HEK293 (cell line): ENCODE measurements around the gene B3GALT5.

Experiments used
- CTCF ChIA-PET: fragments of 350-600 bp; formaldehyde crosslinking; extraction: SDS; loops from one replicate; lab custom pipeline; 2021; ENCODE audit warnings: antibody characterized with exemption; lab: Yijun Ruan, JAX
- POLR2A ChIA-PET: fragments of 300-600 bp; formaldehyde crosslinking; extraction: SDS; loops from one replicate; lab custom pipeline; 2020; ENCODE audit warnings: antibody characterized with exemption, inconsistent platforms; lab: Yijun Ruan, JAX
- H3K27ac ChIP-seq: fragments of 200-500 bp; sonication (Bioruptor generic); 2 replicates; pipeline ENCODE4 v1.5.1; 2014; ENCODE audit warnings: low read depth, low read length, control low read depth, inconsistent platforms; ENCODE audit errors: extremely low read depth
- H3K36me3 ChIP-seq, 2 experiments: fragments of 200-500 bp in 1 of 2; sonication (Bioruptor generic) in 1 of 2; 1 replicate in 1 of 2; 2 replicates in 1 of 2; pipeline ENCODE4 v1.5.1; 2014 to 2017; ENCODE audit warnings: inconsistent platforms in 2 of 2, low read length in 2 of 2; ENCODE audit not compliant: control insufficient read depth in 2 of 2, insufficient read depth in 1 of 2
- H3K4me1 ChIP-seq: fragments of 200-500 bp; sonication (Bioruptor generic); 2 replicates; pipeline ENCODE4 v1.5.1; 2014; ENCODE audit warnings: mild to moderate bottlenecking, low read length, inconsistent platforms; ENCODE audit not compliant: control insufficient read depth, insufficient read depth
- H3K4me3 ChIP-seq: 2 replicates; pipeline ENCODE4 v1.5.1; 2011; ENCODE audit warnings: low read depth, mild to moderate bottlenecking, control low read depth, low read length, moderate library complexity
- H3K9me3 ChIP-seq: fragments of 200-500 bp; sonication (Bioruptor generic); 2 replicates; pipeline ENCODE4 v1.5.1; 2014; ENCODE audit warnings: low read depth, low read length, inconsistent platforms; ENCODE audit not compliant: control insufficient read depth, insufficient read depth
- BCL11B ChIP-seq: fragments of 450-650 bp; formaldehyde crosslinking; IDR thresholded peaks from 2 replicates; pipeline ENCODE4 v1.5.1; 2016; ENCODE audit warnings: low read depth, missing biosample characterization, missing genetic modification characterization
- FEZF1 ChIP-seq: fragments of 450-650 bp; formaldehyde crosslinking; IDR thresholded peaks from 2 replicates; pipeline ENCODE4 v1.5.1; 2016; ENCODE audit warnings: missing biosample characterization, missing genetic modification characterization
- KLF10 ChIP-seq: fragments of 450-650 bp; IDR thresholded peaks from 2 replicates; pipeline ENCODE4 v1.5.1; 2018; ENCODE audit warnings: missing biosample characterization, mild to moderate bottlenecking, missing genetic modification characterization
- OSR2 ChIP-seq: fragments of 450-650 bp; formaldehyde crosslinking; IDR thresholded peaks from 2 replicates; pipeline ENCODE4 v1.5.1; 2016; ENCODE audit warnings: missing biosample characterization, missing genetic modification characterization
- SP3 ChIP-seq: fragments of 450-650 bp; formaldehyde crosslinking; IDR thresholded peaks from 2 replicates; pipeline ENCODE4 v1.5.1; 2016; ENCODE audit warnings: missing biosample characterization, missing genetic modification characterization
- SP7 ChIP-seq: fragments of 450-650 bp; formaldehyde crosslinking; IDR thresholded peaks from 2 replicates; pipeline ENCODE4 v1.5.1; 2016; ENCODE audit warnings: missing biosample characterization, missing genetic modification characterization
- ZFP41 ChIP-seq: fragments of 450-650 bp; formaldehyde crosslinking; IDR thresholded peaks from 2 replicates; pipeline ENCODE4 v1.5.1; 2016; ENCODE audit warnings: missing biosample characterization, missing genetic modification characterization, borderline replicate concordance
- ZNF133 ChIP-seq: fragments of 450-650 bp; formaldehyde crosslinking; IDR thresholded peaks from 2 replicates; pipeline ENCODE4 v1.5.1; 2016; ENCODE audit warnings: missing biosample characterization, missing genetic modification characterization
- ZNF221 ChIP-seq: fragments of 450-650 bp; formaldehyde crosslinking; IDR thresholded peaks from 2 replicates; pipeline ENCODE4 v1.5.1; 2017; ENCODE audit warnings: missing biosample characterization, missing genetic modification characterization, borderline replicate concordance
- ZNF37A ChIP-seq: fragments of 450-650 bp; IDR thresholded peaks from 2 replicates; pipeline ENCODE4 v1.5.1; 2018; ENCODE audit warnings: missing biosample characterization, missing genetic modification characterization
- ZNF544 ChIP-seq: fragments of 450-650 bp; formaldehyde crosslinking; IDR thresholded peaks from 2 replicates; pipeline ENCODE4 v1.5.0; 2017; ENCODE audit warnings: missing biosample characterization, missing genetic modification characterization
- ZNF571 ChIP-seq: fragments of 450-650 bp; formaldehyde crosslinking; IDR thresholded peaks from 2 replicates; pipeline ENCODE4 v1.5.0; 2017; ENCODE audit warnings: missing biosample characterization, missing genetic modification characterization
- ZNF747 ChIP-seq: fragments of 450-650 bp; formaldehyde crosslinking; IDR thresholded peaks from 2 replicates; pipeline ENCODE4 v1.5.1; 2016; ENCODE audit warnings: missing biosample characterization, missing genetic modification characterization
- ZNF768 ChIP-seq: fragments of 450-650 bp; formaldehyde crosslinking; IDR thresholded peaks from 2 replicates; pipeline ENCODE4 v1.5.1; 2018; ENCODE audit warnings: missing biosample characterization, mild to moderate bottlenecking, missing genetic modification characterization
- ZNF777 ChIP-seq: fragments of 450-650 bp; formaldehyde crosslinking; IDR thresholded peaks from 2 replicates; pipeline ENCODE4 v1.5.1; 2017; ENCODE audit warnings: missing biosample characterization, missing genetic modification characterization, borderline replicate concordance
- ZNF785 ChIP-seq: fragments of 450-650 bp; formaldehyde crosslinking; IDR thresholded peaks from 2 replicates; pipeline ENCODE4 v1.5.1; 2016; ENCODE audit warnings: missing biosample characterization, missing genetic modification characterization
- ZNF830 ChIP-seq: fragments of 450-650 bp; IDR thresholded peaks from 2 replicates; pipeline ENCODE4 v1.5.0; 2018; ENCODE audit warnings: missing biosample characterization, missing genetic modification characterization, low read depth, mild to moderate bottlenecking, moderate library complexity
- ZSCAN30 ChIP-seq: fragments of 450-650 bp; IDR thresholded peaks from 2 replicates; pipeline ENCODE4 v1.5.1; 2018; ENCODE audit warnings: missing biosample characterization, mild to moderate bottlenecking, missing genetic modification characterization, moderate library complexity
- TF ChIP-seq, protein P1 (sequence below): fragments of 450-650 bp; formaldehyde crosslinking; IDR thresholded peaks from 2 replicates; pipeline ENCODE4 v1.5.1; 2016; ENCODE audit warnings: missing biosample characterization, missing genetic modification characterization
- TF ChIP-seq, protein P2 (sequence below): fragments of 450-650 bp; formaldehyde crosslinking; IDR thresholded peaks from 2 replicates; pipeline ENCODE4 v1.5.1; 2016; ENCODE audit warnings: missing biosample characterization, missing genetic modification characterization
- TF ChIP-seq, protein P3 (sequence below): fragments of 450-650 bp; formaldehyde crosslinking; IDR thresholded peaks from 2 replicates; pipeline ENCODE4 v1.5.1; 2016; ENCODE audit warnings: missing biosample characterization, missing genetic modification characterization

Gene B3GALT5

GRCh38 chr21:39634507-39634906, 21.8 kb downstream of the B3GALT5 start:
- H3K4me3 ChIP-seq: no peak overlapping the region
- CTCF ChIA-PET: interaction anchor here (0.6 to 1.0 kb wide), 2 partner anchors 82 to 1908 kb away, joined by 3 to 4 read pairs; no protein-coding TSS in a partner anchor
- H3K4me1 ChIP-seq: no peaks in the 10 kb centered on the region
- no peaks in the 10 kb centered on the region for H3K9me3 ChIP-seq
- POLR2A ChIA-PET: no interaction called here
- no peak for TF ChIP-seq ZNF133 (tag by site-specific recombination)
- TF ChIP-seq ZNF544: no peak
- no peak for TF ChIP-seq ZNF777
- TF ChIP-seq ZNF37A (tag by site-specific recombination): no peak
- no peak for TF ChIP-seq FEZF1 (tag by site-specific recombination)
- TF ChIP-seq SP3 (tag by site-specific recombination): no peak
- no peak for TF ChIP-seq ZNF785
- TF ChIP-seq, protein P1, sequence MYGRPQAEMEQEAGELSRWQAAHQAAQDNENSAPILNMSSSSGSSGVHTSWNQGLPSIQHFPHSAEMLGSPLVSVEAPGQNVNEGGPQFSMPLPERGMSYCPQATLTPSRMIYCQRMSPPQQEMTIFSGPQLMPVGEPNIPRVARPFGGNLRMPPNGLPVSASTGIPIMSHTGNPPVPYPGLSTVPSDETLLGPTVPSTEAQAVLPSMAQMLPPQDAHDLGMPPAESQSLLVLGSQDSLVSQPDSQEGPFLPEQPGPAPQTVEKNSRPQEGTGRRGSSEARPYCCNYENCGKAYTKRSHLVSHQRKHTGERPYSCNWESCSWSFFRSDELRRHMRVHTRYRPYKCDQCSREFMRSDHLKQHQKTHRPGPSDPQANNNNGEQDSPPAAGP (tag by site-specific recombination): no peak
- TF ChIP-seq ZNF768 (tag by site-specific recombination): no peak
- TF ChIP-seq ZNF221 (tag by site-specific recombination): no peak
- no peak for TF ChIP-seq OSR2 (tag by site-specific recombination)
- no peak for TF ChIP-seq ZSCAN30 (tag by site-specific recombination)
- TF ChIP-seq, protein P2, sequence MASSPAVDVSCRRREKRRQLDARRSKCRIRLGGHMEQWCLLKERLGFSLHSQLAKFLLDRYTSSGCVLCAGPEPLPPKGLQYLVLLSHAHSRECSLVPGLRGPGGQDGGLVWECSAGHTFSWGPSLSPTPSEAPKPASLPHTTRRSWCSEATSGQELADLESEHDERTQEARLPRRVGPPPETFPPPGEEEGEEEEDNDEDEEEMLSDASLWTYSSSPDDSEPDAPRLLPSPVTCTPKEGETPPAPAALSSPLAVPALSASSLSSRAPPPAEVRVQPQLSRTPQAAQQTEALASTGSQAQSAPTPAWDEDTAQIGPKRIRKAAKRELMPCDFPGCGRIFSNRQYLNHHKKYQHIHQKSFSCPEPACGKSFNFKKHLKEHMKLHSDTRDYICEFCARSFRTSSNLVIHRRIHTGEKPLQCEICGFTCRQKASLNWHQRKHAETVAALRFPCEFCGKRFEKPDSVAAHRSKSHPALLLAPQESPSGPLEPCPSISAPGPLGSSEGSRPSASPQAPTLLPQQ (tag by site-specific recombination): no peak
- TF ChIP-seq BCL11B (tag by site-specific recombination): no peak
- TF ChIP-seq ZNF830 (tag by site-specific recombination): no peak
- TF ChIP-seq KLF10 (tag by site-specific recombination): no peak
- TF ChIP-seq, all 188 proteins: peak for 0
- Histone ChIP-seq H3K27ac (no peak overlapping the region), H3K36me3 (no peaks in the 10 kb centered on the region)

- Histone ChIP-seq H3K36me3 (no peaks in the 10 kb centered on the region), H3K4me1 (no peaks in the 10 kb centered on the region), H3K9me3 (no peaks in the 10 kb centered on the region), H3K27ac (no peak overlapping the region), H3K4me3 (no peak overlapping the region)
- TF ChIP-seq ZFP41 (tag by site-specific recombination): no peak
- no peak for TF ChIP-seq ZNF571 (tag by site-specific recombination)
- TF ChIP-seq, protein P3, sequence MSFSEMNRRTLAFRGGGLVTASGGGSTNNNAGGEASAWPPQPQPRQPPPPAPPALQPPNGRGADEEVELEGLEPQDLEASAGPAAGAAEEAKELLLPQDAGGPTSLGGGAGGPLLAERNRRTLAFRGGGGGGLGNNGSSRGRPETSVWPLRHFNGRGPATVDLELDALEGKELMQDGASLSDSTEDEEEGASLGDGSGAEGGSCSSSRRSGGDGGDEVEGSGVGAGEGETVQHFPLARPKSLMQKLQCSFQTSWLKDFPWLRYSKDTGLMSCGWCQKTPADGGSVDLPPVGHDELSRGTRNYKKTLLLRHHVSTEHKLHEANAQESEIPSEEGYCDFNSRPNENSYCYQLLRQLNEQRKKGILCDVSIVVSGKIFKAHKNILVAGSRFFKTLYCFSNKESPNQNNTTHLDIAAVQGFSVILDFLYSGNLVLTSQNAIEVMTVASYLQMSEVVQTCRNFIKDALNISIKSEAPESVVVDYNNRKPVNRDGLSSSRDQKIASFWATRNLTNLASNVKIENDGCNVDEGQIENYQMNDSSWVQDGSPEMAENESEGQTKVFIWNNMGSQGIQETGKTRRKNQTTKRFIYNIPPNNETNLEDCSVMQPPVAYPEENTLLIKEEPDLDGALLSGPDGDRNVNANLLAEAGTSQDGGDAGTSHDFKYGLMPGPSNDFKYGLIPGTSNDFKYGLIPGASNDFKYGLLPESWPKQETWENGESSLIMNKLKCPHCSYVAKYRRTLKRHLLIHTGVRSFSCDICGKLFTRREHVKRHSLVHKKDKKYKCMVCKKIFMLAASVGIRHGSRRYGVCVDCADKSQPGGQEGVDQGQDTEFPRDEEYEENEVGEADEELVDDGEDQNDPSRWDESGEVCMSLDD: no peak
- no peak for TF ChIP-seq SP7 (tag by site-specific recombination)
- TF ChIP-seq ZNF747 (tag by site-specific recombination): no peak
- TF ChIP-seq, protein P1 (tag by site-specific recombination): no peak
- TF ChIP-seq, all 188 proteins: peak for 0
- CTCF ChIA-PET: interaction anchor here (0.9 kb wide), 1 partner anchor 79 kb away, joined by 3 read pairs; no protein-coding TSS in a partner anchor
- POLR2A ChIA-PET: no interaction called here
Measured at GRCh38 chr21:39637197-39637970, 24.6 kb downstream of the B3GALT5 start.
